AG09319 (cell line): ENCODE results near the gene EFS.

Experiments used
- DNase-seq: peaks from one replicate; pipeline ENCODE4 v3.0.0-alpha.2; 2010; ENCODE audit warnings: low read depth; ENCODE audit errors: extremely low read depth
- TF ChIP-seq, protein P1 (sequence below): IDR thresholded peaks from 2 replicates; pipeline ENCODE4 v1.5.1; 2011; ENCODE audit warnings: low read depth, mild to moderate bottlenecking, inconsistent platforms, low read length, moderate library complexity

EFS gene

DNA sequence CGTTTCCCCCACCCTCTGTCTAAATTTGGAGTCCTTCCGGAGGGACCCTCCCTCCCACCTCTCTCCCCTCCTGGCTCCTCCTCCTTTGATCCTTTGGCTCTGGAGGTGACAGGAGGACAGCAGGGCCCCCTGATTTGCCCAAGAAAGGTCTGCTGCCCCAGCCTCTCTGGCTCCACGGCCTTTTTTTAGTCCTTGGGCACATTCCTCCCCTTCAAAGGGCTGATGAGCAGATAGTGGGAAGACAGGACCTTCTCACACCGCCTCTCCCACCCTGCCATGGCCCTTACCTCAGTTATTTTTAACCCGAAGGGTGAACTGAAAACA is 43.3 kb upstream of the EFS start:
- DNase-seq: no peak
- TF ChIP-seq, protein P1, sequence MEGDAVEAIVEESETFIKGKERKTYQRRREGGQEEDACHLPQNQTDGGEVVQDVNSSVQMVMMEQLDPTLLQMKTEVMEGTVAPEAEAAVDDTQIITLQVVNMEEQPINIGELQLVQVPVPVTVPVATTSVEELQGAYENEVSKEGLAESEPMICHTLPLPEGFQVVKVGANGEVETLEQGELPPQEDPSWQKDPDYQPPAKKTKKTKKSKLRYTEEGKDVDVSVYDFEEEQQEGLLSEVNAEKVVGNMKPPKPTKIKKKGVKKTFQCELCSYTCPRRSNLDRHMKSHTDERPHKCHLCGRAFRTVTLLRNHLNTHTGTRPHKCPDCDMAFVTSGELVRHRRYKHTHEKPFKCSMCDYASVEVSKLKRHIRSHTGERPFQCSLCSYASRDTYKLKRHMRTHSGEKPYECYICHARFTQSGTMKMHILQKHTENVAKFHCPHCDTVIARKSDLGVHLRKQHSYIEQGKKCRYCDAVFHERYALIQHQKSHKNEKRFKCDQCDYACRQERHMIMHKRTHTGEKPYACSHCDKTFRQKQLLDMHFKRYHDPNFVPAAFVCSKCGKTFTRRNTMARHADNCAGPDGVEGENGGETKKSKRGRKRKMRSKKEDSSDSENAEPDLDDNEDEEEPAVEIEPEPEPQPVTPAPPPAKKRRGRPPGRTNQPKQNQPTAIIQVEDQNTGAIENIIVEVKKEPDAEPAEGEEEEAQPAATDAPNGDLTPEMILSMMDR: no peak

DNA sequence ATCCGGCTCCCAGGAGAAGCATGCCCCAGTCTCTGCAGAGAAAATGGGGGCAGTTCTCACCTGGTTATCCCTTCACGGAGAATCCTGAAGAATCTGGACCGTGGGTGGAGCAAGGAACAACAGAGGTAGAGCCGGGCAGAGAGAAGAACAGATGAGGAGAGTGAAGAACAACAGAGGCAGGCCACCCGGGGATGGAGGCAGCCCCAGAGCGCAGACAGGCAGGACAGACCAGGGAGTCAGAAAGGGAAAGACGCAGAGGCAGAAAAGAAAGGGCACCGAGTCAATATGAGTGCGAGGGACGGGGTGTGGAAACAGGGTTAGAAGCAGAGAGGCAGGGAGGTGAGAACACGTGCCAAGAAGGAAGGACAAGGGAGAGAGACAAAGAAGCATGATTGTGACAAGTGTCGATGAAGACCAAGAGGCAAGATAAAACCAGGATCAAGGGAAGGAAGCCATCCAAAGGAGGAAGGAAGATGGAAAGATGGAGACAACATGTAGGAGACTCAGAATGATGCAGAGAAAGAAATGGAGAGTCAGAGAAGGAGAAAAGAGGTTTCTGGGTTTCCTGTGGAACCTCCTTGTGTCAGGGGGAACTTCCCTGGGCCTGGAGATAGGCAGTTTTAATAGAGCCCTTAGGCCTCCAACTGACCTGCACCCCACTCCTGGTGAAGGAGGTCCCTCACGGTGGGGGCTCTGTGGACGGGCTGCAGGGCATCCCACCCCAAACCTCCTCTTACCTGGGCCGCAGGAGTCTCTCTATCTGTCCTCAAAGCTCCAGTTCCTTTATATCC is 42.7 kb upstream of the EFS start, which contains the start of gene MYH6:
MYH6 (minus strand) TSS at position 758 of the 791 bp plus-strand sequence. CDS start 1,050 bp downstream, outside the sequence.
- no peak for DNase-seq
- TF ChIP-seq, protein P1: no peak

DNA sequence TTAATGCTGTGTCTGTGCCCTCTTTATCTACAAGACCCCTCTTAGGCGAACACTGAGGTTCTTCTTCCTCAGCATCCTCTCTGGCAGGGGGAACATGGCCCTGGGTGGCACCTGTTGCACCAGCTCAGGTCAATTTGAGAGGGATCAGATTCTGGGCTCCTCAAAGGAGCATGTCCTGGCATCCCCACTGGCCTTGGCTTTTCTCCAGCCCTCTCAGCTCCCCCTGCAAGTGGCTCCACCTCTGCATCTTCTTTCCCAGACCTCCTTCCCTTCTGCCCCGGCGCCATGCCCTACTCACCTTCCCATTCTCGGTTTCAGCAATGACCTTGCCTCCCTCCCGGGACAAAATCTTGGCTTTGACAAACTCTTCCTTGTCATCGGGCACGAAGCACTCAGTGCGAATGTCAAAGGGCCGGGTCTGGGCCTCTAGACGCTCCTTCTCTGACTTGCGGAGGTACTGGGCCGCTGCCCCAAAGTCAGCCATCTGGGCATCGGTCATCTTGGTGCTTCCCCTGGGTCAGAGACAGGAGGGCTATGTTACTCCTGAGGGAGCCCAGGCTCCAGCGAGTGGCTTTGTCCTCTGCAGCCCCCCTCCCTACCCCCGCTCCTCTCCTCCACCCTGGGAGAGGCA is 41.9 kb upstream of the EFS start:
- TF ChIP-seq, protein P1: no peak
- DNase-seq: no peak

DNA sequence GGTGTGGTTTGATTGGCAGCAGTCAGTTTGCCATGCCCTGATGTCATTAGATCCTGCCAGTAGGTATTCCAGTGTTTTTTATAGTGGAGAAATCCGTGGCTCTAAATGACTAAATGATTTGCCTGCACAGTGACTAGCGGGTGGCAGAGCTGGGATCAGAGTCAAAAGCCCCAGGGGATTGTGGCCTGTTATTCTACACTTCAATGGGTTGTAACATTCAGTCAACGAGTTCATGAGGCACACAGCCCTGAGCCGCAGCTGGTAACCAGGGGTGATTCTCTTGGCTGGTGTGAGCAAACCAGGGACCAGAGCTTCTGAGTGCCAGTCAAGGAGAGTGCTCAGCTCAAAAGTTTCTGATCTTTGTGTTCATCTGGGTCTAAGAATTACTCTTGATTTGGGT is 41.3 kb upstream of the EFS start:
- DNase-seq: no peak
- TF ChIP-seq, protein P1: no peak

DNA sequence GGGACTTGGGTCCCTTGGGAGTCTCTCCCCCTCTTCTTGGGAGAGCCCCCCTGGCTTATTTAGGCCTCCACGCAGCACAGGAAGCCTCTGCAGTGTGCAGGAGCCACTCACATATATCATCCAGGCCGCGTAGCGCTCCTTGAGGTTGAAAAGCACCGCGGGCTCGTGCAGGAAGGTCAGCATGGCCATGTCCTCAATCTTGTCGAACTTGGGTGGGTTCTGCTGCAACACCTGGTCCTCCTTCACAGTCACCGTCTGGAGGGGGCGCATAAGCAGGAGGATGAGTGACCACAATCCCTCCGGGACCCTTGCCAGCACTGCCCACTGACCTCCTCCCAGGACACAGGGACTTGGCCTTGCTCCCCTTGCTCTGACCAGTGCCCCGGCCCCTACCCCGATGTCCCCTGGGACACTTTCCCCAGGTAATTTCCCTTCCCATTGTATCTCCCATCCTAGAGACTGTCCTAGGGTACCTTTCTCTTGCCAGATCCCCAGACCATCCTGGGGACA is 40.6 kb upstream of the EFS start:
- DNase-seq: no peak
- TF ChIP-seq, protein P1: no peak

DNA sequence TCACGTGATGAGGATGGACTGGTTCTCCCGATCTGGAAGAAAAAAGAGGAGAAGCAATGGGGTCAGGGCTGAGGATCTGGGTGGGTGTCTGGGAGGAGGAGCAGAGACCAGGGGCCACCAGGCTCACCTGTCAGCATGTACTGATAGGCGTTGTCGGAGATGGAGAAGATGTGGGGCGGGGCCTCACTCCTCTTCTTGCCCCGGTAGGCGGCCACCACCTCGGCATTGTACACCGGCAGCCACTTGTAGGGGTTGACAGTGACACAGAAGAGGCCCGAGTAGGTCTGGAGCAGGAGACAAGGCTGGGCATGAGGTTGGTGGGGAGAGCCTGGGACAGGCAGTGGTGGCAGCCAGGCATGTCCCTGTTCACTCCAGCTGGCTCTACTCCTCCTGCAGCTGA is 40.1 kb upstream of the EFS start:
- DNase-seq: no peak
- TF ChIP-seq, protein P1: no peak

DNA sequence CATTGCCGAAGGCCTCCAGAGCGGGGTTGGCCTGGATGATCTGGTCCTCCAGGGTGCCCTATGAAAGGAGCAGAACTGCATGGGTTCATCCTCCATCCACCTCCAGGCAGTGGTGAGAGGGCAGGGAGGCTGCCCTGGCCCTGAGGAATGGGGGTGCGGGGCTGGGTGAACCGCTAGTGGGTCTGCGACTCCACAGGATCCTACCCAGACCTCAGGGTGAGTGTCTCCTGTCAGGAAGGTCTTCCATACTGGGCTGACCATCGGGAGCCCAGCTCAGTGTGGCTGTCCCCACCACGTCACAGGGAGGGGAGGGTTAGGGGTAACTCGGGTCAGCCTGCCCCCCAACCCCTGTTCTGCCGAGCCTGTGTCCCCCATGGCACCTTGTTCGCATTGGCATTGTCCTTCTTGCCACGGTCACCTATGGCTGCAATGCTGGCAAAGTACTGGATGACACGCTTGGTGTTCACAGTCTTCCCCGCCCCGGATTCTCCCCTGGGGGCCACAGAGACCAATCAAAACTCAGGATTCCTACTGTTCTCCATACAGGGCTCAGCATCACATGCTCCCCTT is 39.4 kb upstream of the EFS start:
- TF ChIP-seq, protein P1: no peak
- no peak for DNase-seq
